ENCODE data around the gene GSS. TPM values are rescaled to one million over a fixed set of nuclear protein-coding genes. Genes with fewer than 3 reads are reported as not detected.
A peak's percentile ranks its signal among the peaks of the same experiment; 100 is the strongest.

The GSS gene
- total RNA-seq, 1 donor from 2014 or later = 63.9 TPM

DNA sequence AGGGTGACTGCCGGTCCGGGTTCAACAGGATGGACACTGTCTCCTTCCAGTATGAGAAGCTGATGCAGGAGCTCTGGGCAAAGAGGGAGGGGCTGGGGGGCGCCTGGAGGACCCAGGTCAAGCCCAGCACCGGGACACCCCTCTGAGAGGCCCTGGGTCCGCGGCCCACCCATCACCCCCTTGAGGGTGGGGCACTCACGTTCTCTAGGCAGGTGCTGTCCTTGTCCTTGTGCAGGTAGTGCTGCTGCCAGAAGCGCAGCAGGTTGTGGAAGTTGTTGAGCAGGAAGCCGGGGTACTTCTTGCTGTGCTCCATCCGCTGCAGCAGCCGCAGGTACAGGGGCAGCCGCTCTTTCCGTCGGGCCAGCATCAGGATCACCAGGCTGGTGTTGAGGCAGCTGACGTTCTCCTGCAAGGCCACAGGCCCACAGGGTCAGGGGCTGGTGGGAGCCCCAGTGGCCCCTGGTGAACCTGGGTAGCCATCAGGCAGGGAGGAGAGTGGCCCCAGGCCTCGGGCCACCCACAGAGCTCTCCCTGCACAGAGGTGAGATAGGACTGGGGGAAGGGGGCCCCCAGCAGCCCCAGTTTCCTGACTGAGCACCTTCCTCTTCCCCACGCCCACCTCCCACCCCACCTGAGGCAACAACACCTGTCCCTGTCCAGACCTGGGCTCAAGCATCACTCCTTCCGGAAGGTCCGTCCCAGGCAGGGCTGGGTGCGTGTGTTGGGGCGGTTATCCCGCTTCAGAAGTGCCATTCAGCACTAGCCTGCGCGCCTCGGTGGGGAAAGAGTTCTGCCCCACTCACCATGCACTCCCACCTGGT, 47.8 kb upstream of the GSS start:
- H3K9me3 Mint-ChIP-seq = no peaks in the 10 kb centered on the region
- H3K36me3 ChIP-seq = no peaks in the 10 kb centered on the region
- peak overlapping the region; percentile 53 for H3K27ac Mint-ChIP-seq
- H3K36me3 Mint-ChIP-seq = peaks cover 21% of the 10 kb centered on the region
- TF ChIP-seq, protein P1, sequence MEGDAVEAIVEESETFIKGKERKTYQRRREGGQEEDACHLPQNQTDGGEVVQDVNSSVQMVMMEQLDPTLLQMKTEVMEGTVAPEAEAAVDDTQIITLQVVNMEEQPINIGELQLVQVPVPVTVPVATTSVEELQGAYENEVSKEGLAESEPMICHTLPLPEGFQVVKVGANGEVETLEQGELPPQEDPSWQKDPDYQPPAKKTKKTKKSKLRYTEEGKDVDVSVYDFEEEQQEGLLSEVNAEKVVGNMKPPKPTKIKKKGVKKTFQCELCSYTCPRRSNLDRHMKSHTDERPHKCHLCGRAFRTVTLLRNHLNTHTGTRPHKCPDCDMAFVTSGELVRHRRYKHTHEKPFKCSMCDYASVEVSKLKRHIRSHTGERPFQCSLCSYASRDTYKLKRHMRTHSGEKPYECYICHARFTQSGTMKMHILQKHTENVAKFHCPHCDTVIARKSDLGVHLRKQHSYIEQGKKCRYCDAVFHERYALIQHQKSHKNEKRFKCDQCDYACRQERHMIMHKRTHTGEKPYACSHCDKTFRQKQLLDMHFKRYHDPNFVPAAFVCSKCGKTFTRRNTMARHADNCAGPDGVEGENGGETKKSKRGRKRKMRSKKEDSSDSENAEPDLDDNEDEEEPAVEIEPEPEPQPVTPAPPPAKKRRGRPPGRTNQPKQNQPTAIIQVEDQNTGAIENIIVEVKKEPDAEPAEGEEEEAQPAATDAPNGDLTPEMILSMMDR (IDR thresholded peaks at IDR 0.05) = no peak
- TF ChIP-seq EZH2phosphoT487 (IDR thresholded peaks at IDR 0.05) (no peak), EZH2 (IDR thresholded peaks at IDR 0.05) (no peak)
- H3F3A ChIP-seq (ENCODE audit: low read depth) = no peaks in the 10 kb centered on the region
- no peaks in the 10 kb centered on the region for H3K4me1 Mint-ChIP-seq
- H3K4me3 ChIP-seq = no peak overlapping the region
- no peak overlapping the region for H3K27ac ChIP-seq
- no peak overlapping the region for H3K9ac ChIP-seq
- H3K27me3 Mint-ChIP-seq (ENCODE audit: insufficient read depth, low read depth) = peaks cover 3% of the 10 kb centered on the region
- no peaks in the 10 kb centered on the region for H3K9me3 ChIP-seq (ENCODE audit: low read depth)
- no peak for DNase-seq (ENCODE audit: low spot score)
- H3K27me3 ChIP-seq = no peaks in the 10 kb centered on the region
- H3K4me2 ChIP-seq = no peak overlapping the region
- H3K79me2 ChIP-seq (ENCODE audit: low read depth) = no peaks in the 10 kb centered on the region
- H3K4me3 Mint-ChIP-seq = no peak overlapping the region
- no peaks in the 10 kb centered on the region for H3K4me1 ChIP-seq
- no peak overlapping the region for H2AFZ ChIP-seq (replicated peaks)
- H4K20me1 ChIP-seq (ENCODE audit: low read depth) = peaks cover 4% of the 10 kb centered on the region

DNA sequence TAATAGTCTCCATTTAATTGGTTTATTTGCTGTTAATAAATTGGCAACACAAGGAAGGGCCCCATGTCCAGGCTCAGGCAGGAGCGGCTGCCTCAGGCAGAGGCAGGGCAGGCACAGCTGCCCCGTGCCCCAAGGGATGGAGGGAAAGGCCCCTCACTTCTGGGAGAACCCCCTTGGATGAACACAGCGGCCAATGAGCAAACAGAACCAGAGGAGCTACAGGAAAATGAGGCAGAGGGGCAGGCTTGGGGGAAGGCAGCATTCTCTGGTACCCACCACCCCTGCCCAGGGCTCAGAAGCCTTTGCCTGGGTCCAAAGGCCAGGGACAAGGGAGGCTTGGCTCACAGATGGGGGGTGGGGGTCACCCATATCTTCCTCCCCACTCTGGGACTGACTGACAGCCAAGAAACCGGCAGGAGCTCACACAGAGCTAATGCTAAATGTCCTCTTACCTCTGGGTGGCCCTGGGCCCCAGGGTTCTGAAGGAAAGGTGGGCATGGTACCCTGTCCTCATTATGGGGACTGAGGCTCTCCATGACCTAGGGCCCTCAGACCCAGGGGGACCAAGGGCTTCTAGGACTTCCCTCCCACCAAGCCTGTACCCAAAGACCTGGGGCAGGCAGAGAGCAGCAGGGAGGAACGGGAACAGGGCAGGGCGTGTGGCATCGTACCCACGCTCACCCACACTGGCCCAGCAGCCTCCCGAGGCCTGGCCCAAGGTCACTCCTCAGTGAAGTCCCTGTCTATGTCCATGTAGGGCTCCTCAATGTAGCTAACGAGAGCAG, 47.0 kb upstream of the GSS start:
- no peaks in the 10 kb centered on the region for H3K36me3 ChIP-seq
- H2AFZ ChIP-seq (replicated peaks) = no peak overlapping the region
- peaks cover 27% of the 10 kb centered on the region for H3K36me3 Mint-ChIP-seq
- no peaks in the 10 kb centered on the region for H3K27me3 ChIP-seq
- no peak overlapping the region for H3K4me3 Mint-ChIP-seq
- no peak overlapping the region for H3K4me2 ChIP-seq
- no peaks in the 10 kb centered on the region for H3K4me1 ChIP-seq
- H3K9me3 ChIP-seq (ENCODE audit: low read depth) = no peaks in the 10 kb centered on the region
- H3K9me3 Mint-ChIP-seq = no peaks in the 10 kb centered on the region
- DNase-seq (ENCODE audit: low spot score) = no peak
- H3K4me3 ChIP-seq = no peak overlapping the region
- no peak overlapping the region for H3K9ac ChIP-seq
- no peaks in the 10 kb centered on the region for H3F3A ChIP-seq (ENCODE audit: low read depth)
- TF ChIP-seq, protein P1 (IDR thresholded peaks at IDR 0.05) = no peak
- TF ChIP-seq EZH2 (IDR thresholded peaks at IDR 0.05) (no peak), EZH2phosphoT487 (IDR thresholded peaks at IDR 0.05) (no peak)
- no peak overlapping the region for H3K27ac ChIP-seq
- H4K20me1 ChIP-seq (ENCODE audit: low read depth) = peaks cover 4% of the 10 kb centered on the region
- H3K27ac Mint-ChIP-seq = no peak overlapping the region
- H3K27me3 Mint-ChIP-seq (ENCODE audit: insufficient read depth, low read depth) = peaks cover 3% of the 10 kb centered on the region
- H3K79me2 ChIP-seq (ENCODE audit: low read depth) = no peaks in the 10 kb centered on the region
- no peaks in the 10 kb centered on the region for H3K4me1 Mint-ChIP-seq

DNA sequence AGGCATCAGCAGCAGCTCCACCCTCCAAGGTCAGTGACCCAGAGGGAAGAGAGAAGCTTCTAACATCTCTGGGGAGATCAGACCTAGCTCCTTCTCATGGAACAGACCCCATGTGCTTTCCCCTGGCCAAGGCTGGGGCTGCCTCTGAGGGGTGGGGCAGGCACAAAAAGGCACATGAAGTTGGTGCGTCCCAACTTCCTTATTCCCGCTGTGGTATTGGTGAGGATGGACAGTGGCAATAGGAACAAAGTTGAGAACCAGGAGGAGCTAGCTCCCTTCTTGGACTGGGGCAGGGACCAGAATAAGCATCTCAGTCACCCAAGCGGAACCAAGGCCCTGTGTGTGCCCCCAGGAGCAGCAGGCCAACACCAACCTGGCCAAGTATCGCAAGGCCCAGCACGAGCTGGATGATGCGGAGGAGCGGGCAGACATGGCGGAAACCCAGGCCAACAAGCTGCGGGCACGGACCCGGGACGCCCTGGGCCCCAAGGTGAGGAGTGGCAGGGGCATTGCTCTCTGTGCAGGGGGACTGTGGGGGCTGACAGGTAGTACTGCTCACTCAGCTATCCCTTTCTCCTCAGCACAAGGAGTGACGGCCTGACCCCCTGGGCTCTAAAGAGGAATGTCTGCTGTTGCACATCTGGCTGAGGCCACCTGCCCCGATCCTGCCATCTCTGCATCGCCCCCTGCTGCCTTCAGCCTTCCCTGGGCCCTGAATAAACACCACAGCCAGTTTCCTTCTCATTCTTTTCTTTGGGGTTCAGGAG, 46.2 kb upstream of the GSS start:
- Mint-ChIP-seq H3K27me3 (ENCODE audit: insufficient read depth, low read depth) (peaks cover 3% of the 10 kb centered on the region), H3K4me3 (no peak overlapping the region), H3K4me1 (no peaks in the 10 kb centered on the region), H3K27ac (no peak overlapping the region), H3K9me3 (no peaks in the 10 kb centered on the region), H3K36me3 (peaks cover 29% of the 10 kb centered on the region)
- peak; percentile 56 for DNase-seq (ENCODE audit: low spot score)
- Histone ChIP-seq H3K4me3 (no peak overlapping the region), H3K27me3 (no peaks in the 10 kb centered on the region), H3K27ac (no peak overlapping the region), H3F3A (ENCODE audit: low read depth) (no peaks in the 10 kb centered on the region), H3K4me1 (no peaks in the 10 kb centered on the region), H3K9me3 (ENCODE audit: low read depth) (no peaks in the 10 kb centered on the region), H3K9ac (no peak overlapping the region), H2AFZ (replicated peaks) (no peak overlapping the region), H3K79me2 (ENCODE audit: low read depth) (no peaks in the 10 kb centered on the region), H3K36me3 (no peaks in the 10 kb centered on the region), H4K20me1 (ENCODE audit: low read depth) (peaks cover 4% of the 10 kb centered on the region), H3K4me2 (no peak overlapping the region)
- no peak for TF ChIP-seq EZH2 (IDR thresholded peaks at IDR 0.05)
- no peak for TF ChIP-seq EZH2phosphoT487 (IDR thresholded peaks at IDR 0.05)
- TF ChIP-seq, protein P1 (IDR thresholded peaks at IDR 0.05) = peak; percentile 47

Data from neural progenitor cell (in vitro differentiated cells).